ENCODE measurements around the gene OCA2.

DNA sequence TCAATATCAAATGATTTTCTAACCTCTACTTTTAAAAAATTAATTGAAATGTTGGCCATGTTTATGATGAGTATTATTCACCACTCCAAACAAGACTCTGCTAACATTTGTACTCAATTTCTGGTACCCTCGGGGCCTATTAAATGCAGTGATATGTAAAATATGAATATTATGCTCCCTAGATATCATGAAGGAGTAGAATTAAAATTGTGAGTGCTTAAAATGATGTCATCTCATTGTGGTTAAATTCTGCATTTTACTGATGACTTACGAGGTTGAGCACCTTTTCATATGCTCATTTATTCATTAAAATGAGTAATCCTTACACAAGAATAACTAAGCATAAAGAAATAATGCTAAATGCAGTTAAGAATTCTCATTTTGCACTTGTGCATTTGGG, 159.9 kb downstream of the OCA2 start:
- TF ChIP-seq ZNF274 (IDR thresholded peaks at IDR 0.05; ENCODE audit: low read depth, low read length) (no peak), YY1 (IDR thresholded peaks at IDR 0.05; ENCODE audit: insufficient read depth, insufficient read length) (no peak)

Data from NT2/D1 (cell line).